HG02678 (cell line): Measurements from ENCODE around the gene PSMD5.
A peak's percentile ranks its signal among the peaks of the same experiment; 100 is the strongest.
"Not testable (repeated sequence)": the region's sequence is repeated elsewhere in the genome, so short reads cannot be mapped to it uniquely, and the experiment has no call there.

ENCODE experiments used
- ATAC-seq: cut with Tn5 transposase; IDR thresholded peaks from one replicate; pipeline ENCODE4 v1.9.1; 2021; ENCODE audit warnings: mild to moderate bottlenecking, moderate library complexity; ENCODE audit not compliant: unreplicated experiment

The PSMD5 gene

DNA sequence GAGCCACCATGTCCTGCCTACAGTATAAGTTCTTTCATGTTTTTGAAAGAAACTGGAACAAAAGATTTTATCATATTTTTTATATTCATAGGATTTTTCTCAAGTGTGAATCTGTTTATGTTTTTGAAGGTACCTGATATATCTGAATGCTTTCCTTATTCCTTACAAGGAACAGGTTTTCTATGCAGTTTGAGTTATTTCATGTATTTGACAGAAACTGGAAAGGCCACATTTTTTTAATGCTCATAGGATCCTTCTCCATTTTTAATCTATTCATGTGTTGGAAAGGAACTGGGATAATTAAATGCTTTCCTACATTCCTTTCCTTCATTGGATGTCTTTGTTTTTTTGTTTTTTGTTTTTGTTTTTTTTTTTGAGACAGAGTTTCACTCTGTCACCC lies 33.8 kb downstream of the PSMD5 start:
- no peak for ATAC-seq

GRCh38 chr9:120807607-120808379 lies 34.9 kb downstream of the PSMD5 start:
- no peak for ATAC-seq

GRCh38 chr9:120804784-120805363 lies 37.8 kb downstream of the PSMD5 start:
- not testable (repeated sequence) for ATAC-seq

DNA sequence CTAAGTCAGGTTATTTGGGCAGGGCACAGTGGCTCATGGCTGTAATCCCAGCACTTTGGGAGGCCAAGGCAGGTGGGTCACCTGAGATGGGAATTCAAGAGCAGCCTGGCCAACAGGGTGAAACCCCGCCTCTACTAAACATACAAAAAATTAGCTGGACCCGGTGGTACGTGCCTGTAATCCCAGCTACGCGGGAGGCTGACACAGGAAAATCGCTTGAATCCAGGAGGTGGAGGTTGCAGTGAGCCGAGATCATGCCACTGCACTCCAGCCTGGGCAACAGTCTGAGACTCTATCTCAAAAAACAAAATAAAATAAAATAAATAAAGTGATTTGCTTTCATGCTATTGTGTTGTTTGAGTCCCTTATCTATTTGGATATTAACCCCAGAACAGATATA lies 41.3 kb downstream of the PSMD5 start:
- no peak for ATAC-seq

- ATAC-seq: peak; percentile 95
Observed at GRCh38 chr9:120792898-120793765, 49.6 kb downstream of the PSMD5 start, which contains the start of gene FBXW2. TSS of gene FBXW2 (minus strand) at chr9:120793416. CDS start at chr9:120788258, 5,158 bp downstream.

DNA sequence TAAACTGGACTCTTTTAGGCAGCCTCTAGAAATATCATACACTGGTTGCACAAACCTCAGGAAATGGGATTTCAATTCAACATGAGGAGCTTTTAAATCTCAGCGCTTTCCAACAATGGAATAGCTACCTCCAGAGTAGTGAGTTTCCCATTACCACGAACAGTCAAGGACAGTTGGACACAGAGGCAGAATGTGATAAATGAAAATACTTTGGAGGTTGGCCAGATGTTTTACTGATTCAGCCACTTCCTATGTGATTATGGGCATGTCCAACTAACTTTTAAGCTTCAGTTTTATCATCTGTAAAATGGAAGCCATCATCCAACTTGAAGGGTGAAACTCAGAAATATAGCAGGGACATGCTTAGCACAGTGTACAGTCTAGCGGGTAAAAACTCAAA lies 51.6 kb downstream of the PSMD5 start:
- no peak for ATAC-seq

DNA sequence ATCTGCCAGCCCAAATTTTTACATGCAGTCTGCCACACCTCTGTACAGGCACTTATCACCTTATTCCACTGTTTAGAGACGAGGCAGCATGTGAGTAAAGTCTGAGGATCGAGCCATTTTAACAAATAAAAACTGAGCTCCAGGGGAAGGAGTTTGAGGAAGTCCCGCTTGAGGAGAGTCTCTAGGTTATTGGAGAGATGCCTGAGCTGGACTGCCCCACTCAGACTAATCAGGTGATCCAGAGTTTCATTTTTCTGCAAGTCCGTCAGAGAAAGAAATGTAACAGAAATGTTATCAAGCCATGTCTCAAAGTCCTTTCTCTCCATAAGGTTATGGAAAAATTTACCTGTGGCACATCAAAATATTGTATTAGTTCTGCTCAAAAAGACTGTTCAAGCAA lies 54.8 kb downstream of the PSMD5 start:
- ATAC-seq: no peak

GRCh38 chr9:120783602-120784047 lies 59.1 kb downstream of the PSMD5 start:
- ATAC-seq: no peak

DNA sequence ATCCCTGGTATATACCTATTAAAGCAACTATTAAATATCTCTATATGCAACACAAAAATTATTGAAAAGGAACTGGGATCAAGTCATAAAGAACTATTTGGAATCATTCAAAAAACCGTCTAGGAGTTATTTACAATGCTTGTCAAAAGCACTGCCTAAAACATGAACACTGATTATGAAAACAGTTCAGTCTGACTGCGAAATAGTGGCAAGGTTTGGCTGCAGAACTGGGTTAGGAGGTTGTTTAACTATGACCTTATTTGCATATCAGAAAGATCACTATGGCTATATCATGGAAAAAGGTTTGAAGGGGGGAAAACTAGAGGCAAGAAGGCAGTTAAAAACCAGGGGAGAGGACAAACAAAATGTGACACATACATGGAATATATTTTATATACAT lies 61.5 kb downstream of the PSMD5 start:
- ATAC-seq: no peak

- ATAC-seq: no peak
Observed at GRCh38 chr9:120780367-120780766, 62.4 kb downstream of the PSMD5 start.

GRCh38 chr9:120779227-120779626 lies 63.5 kb downstream of the PSMD5 start:
- ATAC-seq: no peak

DNA sequence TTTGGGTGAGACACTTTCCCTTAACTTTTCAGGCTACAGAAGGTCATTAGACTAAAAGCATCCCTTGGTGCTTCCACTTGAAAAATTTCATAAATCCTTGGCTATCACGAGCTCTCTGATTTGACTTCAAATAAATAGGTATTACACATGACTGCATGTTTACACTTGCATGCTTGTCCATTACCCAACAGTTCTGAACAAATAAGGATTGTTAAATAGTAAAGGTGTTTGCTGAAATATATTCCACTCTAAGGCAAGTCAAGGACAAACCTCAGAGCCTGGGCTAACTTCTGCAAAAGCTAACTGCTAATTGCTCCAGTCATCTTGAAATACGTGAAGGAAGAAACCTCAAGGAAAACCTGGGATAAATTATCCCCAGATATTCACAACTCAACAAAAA lies 64.0 kb downstream of the PSMD5 start:
- no peak for ATAC-seq

- ATAC-seq: no peak
Observed at GRCh38 chr9:120777229-120777628, 65.5 kb downstream of the PSMD5 start.

DNA sequence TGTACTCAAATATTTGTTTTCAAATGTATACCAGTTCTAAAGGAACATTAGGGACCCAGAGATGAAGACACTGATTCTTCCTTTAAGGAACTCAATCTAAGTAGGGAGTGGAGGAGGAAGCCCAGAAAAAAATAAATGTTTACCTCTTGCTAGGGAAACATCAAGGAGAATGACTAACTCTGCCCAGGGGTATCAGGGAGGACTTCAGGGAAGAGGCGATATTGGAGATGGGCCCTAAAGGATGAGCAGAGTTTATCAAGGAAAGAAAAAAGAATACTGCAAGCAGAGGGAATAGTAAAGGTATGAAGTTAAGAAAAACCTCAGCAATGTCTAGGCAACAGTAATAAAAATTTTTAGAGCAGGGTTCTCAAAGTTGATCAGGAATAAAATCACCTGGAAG lies 65.9 kb downstream of the PSMD5 start:
- no peak for ATAC-seq

GRCh38 chr9:120775859-120776258 lies 66.9 kb downstream of the PSMD5 start:
- ATAC-seq: no peak

GRCh38 chr9:120774719-120775118 lies 68.0 kb downstream of the PSMD5 start:
- no peak for ATAC-seq

DNA sequence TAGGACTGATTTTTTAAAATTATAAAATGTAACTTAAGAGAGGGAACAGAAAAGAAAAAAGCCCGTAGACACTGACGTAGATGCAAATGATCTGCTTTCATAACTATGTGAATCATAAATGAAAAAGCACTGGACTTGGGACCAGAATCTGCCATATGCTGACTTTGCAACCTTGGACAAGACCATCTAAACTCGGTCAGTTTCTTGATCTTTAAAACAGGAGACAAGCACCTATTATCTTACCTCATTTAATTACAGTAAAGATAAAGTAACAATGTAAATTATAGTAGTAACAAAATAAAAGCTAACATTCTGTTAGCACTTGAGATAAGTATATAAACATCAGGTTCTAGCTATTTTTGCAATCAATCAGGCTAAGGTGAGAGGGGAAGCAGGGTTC lies 69.5 kb downstream of the PSMD5 start:
- ATAC-seq: no peak

GRCh38 chr9:120770931-120771330 lies 71.8 kb downstream of the PSMD5 start:
- ATAC-seq: no peak

DNA sequence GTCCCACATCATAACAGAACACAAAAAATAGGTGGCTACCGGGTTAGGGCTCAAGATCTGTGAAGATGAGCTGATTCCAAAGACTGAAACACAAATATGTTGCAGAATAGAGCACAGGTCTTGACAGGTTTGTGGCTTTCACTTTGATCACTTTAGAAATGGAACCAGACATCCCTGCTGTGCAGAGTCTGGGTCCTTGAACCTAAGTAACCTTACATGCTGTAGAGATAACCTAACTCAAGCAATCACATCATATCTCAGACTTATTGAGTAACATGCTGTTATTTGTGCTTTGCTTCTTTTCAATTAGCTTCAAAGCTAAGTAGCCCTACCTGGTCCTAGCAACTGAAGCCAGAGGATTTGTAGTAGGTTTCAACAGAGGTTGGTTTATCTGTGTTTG lies 73.8 kb downstream of the PSMD5 start:
- no peak for ATAC-seq

GRCh38 chr9:120768247-120768646 lies 74.5 kb downstream of the PSMD5 start:
- no peak for ATAC-seq

DNA sequence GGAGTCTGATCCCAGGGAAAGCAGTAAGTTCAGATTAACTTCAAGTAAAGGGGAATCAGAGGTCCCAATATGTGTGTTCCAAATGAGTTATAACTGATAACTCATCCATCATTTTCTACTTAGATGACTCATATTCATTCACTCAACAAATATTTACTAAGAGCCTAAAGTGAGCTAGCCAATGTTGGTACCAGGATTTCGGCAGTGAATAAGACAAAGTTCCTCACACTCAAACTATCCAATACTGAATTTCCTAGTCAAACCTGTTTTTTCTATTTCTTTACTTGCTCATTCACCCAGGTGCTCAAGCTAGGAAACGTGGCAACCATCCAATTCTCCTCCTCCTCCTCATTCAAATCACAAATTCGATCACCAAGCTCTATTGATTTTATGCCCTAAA lies 75.3 kb downstream of the PSMD5 start:
- no peak for ATAC-seq
